Psoas muscle (tissue), 8 donors: ENCODE results near the gene MAPK10. TPM values are rescaled to one million over a fixed set of nuclear protein-coding genes. Genes with fewer than 3 reads are reported as not detected.
A peak's percentile ranks its signal among the peaks of the same experiment; 100 is the strongest.

Experiments used
- ATAC-seq, 4 donors: fragments of 200-7000 bp; cut with Tn5 transposase; one replicate each; pipeline ENCODE4 v1.9.1; 2020; ENCODE audit warnings: moderate library complexity in 3 of 4, mild to moderate bottlenecking in 2 of 4
- DNase-seq, 2 donors: peaks; one replicate each; pipeline ENCODE4 v3.0.0-alpha.2; 2020
- H3K27ac ChIP-seq: fragments of 200-600 bp; one replicate; pipeline ENCODE4 v1.8.0; 2022
- H3K27me3 ChIP-seq, 3 donors: fragments of 200-600 bp in 1 of 3; one replicate each; pipeline versions ENCODE4 v1.6.1 to v1.8.0; 2013 to 2022; ENCODE audit warnings: low read length in 2 of 3, mild to moderate bottlenecking in 2 of 3, moderate library complexity in 1 of 3; ENCODE audit not compliant: insufficient read depth in 3 of 3
- H3K36me3 ChIP-seq, 2 donors: fragments of 200-600 bp in 1 of 2; one replicate each; pipeline versions ENCODE4 v1.6.1 to v1.8.0; 2013 to 2022; ENCODE audit warnings: low read depth in 1 of 2, mild to moderate bottlenecking in 1 of 2, moderate library complexity in 1 of 2; ENCODE audit not compliant: insufficient read depth in 1 of 2
- H3K4me1 ChIP-seq: fragments of 200-600 bp; one replicate; pipeline ENCODE4 v1.8.0; 2022
- H3K4me3 ChIP-seq: fragments of 200-600 bp; one replicate; pipeline ENCODE4 v1.8.0; 2022; ENCODE audit warnings: mild to moderate bottlenecking
- H3K9me3 ChIP-seq: fragments of 200-600 bp; one replicate; pipeline ENCODE4 v1.8.0; 2022
- CTCF ChIP-seq: fragments of 200-600 bp; IDR thresholded peaks from one replicate; pipeline ENCODE4 v1.8.0; 2022; ENCODE audit warnings: antibody characterized with exemption
- WGBS, 3 donors: extraction: QIAGEN DNeasy Blood & Tissue Kit; methylation state at CpG; one replicate each; pipeline versions ENCODE4 v1.1.6 to v1.1.7; 2013; 5-methylcytosine and 5-hydroxymethylcytosine counted together
- intact Hi-C, 2 donors: fragments of 100-400 bp; cut with DNase I; formaldehyde crosslinking; loops; one replicate each; pipeline versions ENCODE4 v1.11.0 to v1.14.2; 2022
- polyA plus RNA-seq, 3 donors: library from polyadenylated mRNA; stranded (reverse); fragments of 200-250 nt; gene quantifications; one replicate each; pipeline ENCODE4 v1.2.3, GENCODE V29; 2013
- total RNA-seq, 4 donors: library from RNA; stranded (reverse); fragmentation: NEBNext Ultra II Directional in 2 of 4; extraction: Animal tissue kit (Norgen Biotek cat#: 25700) in 2 of 4; gene quantifications; one replicate each; pipeline versions ENCODE4 v1.2.1 to v1.2.4, GENCODE V29; 2021 to 2023
- donor health status: healthy with polysubstance abuse.
- donor health status: DM: no; HTN: no; CAD: no; lungs with moderate emphysema.
- donor health status: Bipolar disorder and iron deficiency.
- donor health status: healthy.
- donor health status: DM: yes; HTN: yes; CAD: no.
- donor health status: DM: no; HTN: no; CAD: no.
- donor health status: DM: no; HTN: no; CAD: no.
- donor health status: DM: yes; HTN: yes; CAD: no.

The MAPK10 gene
- total and polyA plus RNA-seq, 7 donors, result 0.22 to 7.6 (median 1.3) TPM

DNA sequence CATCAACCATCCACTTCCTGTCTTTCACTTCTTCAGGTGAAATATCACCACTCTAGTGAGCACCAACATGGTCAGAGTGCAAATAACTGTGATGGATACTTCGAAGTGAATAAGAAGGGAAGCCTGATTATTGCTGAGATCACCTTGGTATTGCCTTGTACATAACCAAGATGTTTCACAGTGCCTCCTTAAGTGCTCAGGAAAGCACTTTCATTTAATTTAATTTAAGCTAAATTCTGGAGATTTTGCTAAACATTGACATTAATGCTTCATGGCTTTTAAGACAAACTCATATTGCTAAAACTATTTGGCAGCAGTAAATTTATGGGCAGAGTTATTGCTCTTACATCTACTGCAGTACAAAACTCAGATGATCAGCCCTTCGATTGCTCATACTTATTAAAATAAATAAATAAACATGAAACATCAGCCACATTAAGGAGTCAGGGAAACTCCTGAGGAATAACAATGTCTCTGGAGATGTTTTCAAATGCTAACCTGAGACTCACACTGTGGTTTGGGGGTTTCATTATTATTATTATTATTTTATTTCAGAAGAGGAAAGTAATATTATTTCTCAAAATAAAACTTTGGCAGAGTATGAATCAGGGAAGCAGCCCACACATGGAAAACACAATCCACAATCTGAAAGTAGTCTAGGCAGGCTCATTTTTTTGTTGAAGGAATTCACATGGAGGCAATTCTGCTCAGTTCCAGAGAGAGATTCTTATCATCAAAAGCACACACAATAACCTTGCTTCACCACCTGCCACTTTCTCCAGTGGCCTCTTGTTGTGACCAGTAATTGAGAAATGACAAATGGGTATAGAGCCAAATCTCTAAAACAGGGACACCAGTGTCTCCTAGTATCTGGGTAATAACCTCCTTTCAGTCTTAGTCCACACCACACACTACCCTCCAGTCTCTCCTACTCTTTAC is 344.2 kb downstream of the MAPK10 start:
- no peak for DNase-seq
- intact Hi-C loops, result no loop called here
- no peaks in the 10 kb centered on the region for H3K27me3 ChIP-seq

DNA sequence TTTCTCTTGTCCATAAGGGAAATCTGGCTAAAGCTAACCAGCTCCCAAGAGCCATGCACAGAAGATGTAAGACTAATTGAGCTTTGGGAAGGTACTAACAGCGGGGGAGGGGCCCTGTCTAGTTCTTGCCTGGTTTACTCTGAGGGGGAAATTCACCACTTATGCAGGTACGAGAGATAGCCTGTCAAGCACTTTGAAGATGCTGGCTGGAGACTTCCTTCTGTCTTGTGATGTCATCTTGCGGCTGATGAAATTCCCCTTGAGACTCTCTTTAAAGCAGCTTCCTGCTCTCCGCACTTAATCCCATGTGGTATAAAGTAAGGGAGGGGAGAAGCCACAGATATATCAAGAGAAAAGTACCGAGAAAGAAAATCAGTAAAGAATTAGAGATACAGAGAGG is 345.3 kb downstream of the MAPK10 start:
- WGBS, 3 donors, result 76 to 77% (median 76%) methylated on average over 5 of the region's 5 CpGs
- Histone ChIP-seq H3K27me3 (no peaks in the 10 kb centered on the region), H3K9me3 (no peaks in the 10 kb centered on the region), H3K4me1 (no peaks in the 10 kb centered on the region), H3K36me3 (no peaks in the 10 kb centered on the region), H3K27ac (no peak overlapping the region), H3K4me3 (no peak overlapping the region)
- no peak for ATAC-seq
- no peak for DNase-seq
- intact Hi-C loops, result no loop called here
- TF ChIP-seq CTCF, result no peak

More for the DNA sequence above, 344.2 kb downstream of the MAPK10 start:
- Histone ChIP-seq H3K9me3 (no peaks in the 10 kb centered on the region), H3K27ac (no peak overlapping the region), H3K36me3 (no peaks in the 10 kb centered on the region), H3K4me3 (no peak overlapping the region), H3K4me1 (no peaks in the 10 kb centered on the region)
- no peak for TF ChIP-seq CTCF
- no peak for ATAC-seq
- WGBS, 3 donors, result 83 to 91% (median 85%) methylated on average over 2 of the region's 2 CpGs

DNA sequence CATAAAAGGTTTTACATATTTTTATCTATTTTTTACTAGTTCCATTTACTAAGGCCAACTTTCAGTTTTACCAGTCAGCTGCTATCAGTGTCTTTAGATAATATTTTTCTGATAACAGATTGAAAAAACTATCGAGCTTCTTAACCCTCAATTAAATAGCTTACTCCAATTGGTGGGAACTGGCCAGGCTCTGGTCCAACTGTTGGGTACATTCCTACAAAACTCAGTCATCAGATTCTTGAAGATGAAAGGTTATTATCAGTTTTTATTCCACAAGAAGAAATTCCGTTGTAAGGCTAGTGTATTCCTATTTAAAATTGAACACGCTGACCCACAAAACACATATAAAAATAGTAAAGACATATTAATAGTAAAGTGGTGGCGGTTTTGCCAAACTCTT is 346.2 kb downstream of the MAPK10 start:
- DNase-seq (no peak), ATAC-seq (no peak)
- Histone ChIP-seq H3K27me3 (no peaks in the 10 kb centered on the region), H3K4me3 (no peak overlapping the region), H3K36me3 (no peaks in the 10 kb centered on the region), H3K9me3 (no peaks in the 10 kb centered on the region), H3K27ac (no peak overlapping the region), H3K4me1 (no peaks in the 10 kb centered on the region)
- intact Hi-C loops, result no loop called here
- TF ChIP-seq CTCF, result no peak
- WGBS, 3 donors, result 52 to 68% (median 57%) methylated on average over 4 of the region's 4 CpGs

- H3K36me3 ChIP-seq, result no peaks in the 10 kb centered on the region
- 11 to 44% (median 30%) methylated on average over 1 of the region's 1 CpG for WGBS, 3 donors
- H3K27ac ChIP-seq, result no peak overlapping the region
- no peaks in the 10 kb centered on the region for H3K27me3 ChIP-seq
- intact Hi-C loops, result no loop called here
- H3K4me3 ChIP-seq, result no peak overlapping the region
- ATAC-seq (peak in 2 of 4 donors; percentile 39 to 63), DNase-seq (no peak)
- TF ChIP-seq CTCF, result no peak
- no peaks in the 10 kb centered on the region for H3K9me3 ChIP-seq
- H3K4me1 ChIP-seq, result no peaks in the 10 kb centered on the region
Observed at GRCh38 chr4:86011117-86011516, 348.7 kb downstream of the MAPK10 start.
